ENCODE measurements around the gene KLHDC8B.
"Not testable (repeated sequence)": the region's sequence is repeated elsewhere in the genome, so short reads cannot be mapped to it uniquely, and the experiment has no call there.

The KLHDC8B gene

GRCh38 chr3:49183873-49184272 is 12.5 kb downstream of the KLHDC8B start:
- no peak for DNase-seq (ENCODE audit: low read depth)

- no peak for DNase-seq (ENCODE audit: low read depth)
Measured at GRCh38 chr3:49191741-49192140, 20.3 kb downstream of the KLHDC8B start.

GRCh38 chr3:49198161-49198560 is 26.8 kb downstream of the KLHDC8B start:
- no peak for DNase-seq (ENCODE audit: low read depth)

- DNase-seq (ENCODE audit: low read depth), result no peak
Measured at GRCh38 chr3:49198611-49199230, 27.3 kb downstream of the KLHDC8B start.

- no peak for DNase-seq (ENCODE audit: low read depth)
Measured at GRCh38 chr3:49199239-49199899, 28.0 kb downstream of the KLHDC8B start.

GRCh38 chr3:49199900-49200281 is 28.5 kb downstream of the KLHDC8B start:
- DNase-seq (ENCODE audit: low read depth), result no peak

- no peak for DNase-seq (ENCODE audit: low read depth)
Measured at GRCh38 chr3:49213541-49213943, 42.1 kb downstream of the KLHDC8B start.

- DNase-seq (ENCODE audit: low read depth), result no peak
Measured at GRCh38 chr3:49213998-49214397, 42.6 kb downstream of the KLHDC8B start.

- not testable (repeated sequence) for DNase-seq (ENCODE audit: low read depth)
Measured at GRCh38 chr3:49216687-49217086, 45.3 kb downstream of the KLHDC8B start.

GRCh38 chr3:49217108-49217507 is 45.7 kb downstream of the KLHDC8B start:
- not testable (repeated sequence) for DNase-seq (ENCODE audit: low read depth)

GRCh38 chr3:49217688-49218470 is 46.5 kb downstream of the KLHDC8B start:
- no peak for DNase-seq (ENCODE audit: low read depth)

- not testable (repeated sequence) for DNase-seq (ENCODE audit: low read depth)
Measured at GRCh38 chr3:49218471-49218989, 47.1 kb downstream of the KLHDC8B start.

- DNase-seq (ENCODE audit: low read depth), result no peak
Measured at GRCh38 chr3:49219132-49219531, 47.7 kb downstream of the KLHDC8B start.

- not testable (repeated sequence) for DNase-seq (ENCODE audit: low read depth)
Measured at GRCh38 chr3:49220985-49221563, 49.7 kb downstream of the KLHDC8B start.

GRCh38 chr3:49222002-49222401 is 50.6 kb downstream of the KLHDC8B start:
- DNase-seq (ENCODE audit: low read depth), result no peak
